Heart left ventricle (tissue), 16 donors: ENCODE results near the gene MCAM. TPM values are rescaled to one million over a fixed set of nuclear protein-coding genes. Genes with fewer than 3 reads are reported as not detected.

Experiments used
- ATAC-seq, 4 donors: fragments of 200-7000 bp; cut with Tn5 transposase; one replicate each; pipeline ENCODE4 v1.9.1; 2020 to 2022; ENCODE audit warnings: moderate library complexity in 4 of 4, mild to moderate bottlenecking in 3 of 4, moderate number of reproducible peaks in 1 of 4
- DNase-seq, 5 donors: peaks; one replicate each; pipeline ENCODE4 v3.0.0-alpha.2; 2020
- H3K27ac ChIP-seq, 12 donors: fragments of 200-600 bp; sonication (generic) in 4 of 12; one replicate each; pipeline versions ENCODE4 v1.5.0 to v1.8.0; 2016 to 2022; ENCODE audit warnings: mild to moderate bottlenecking in 2 of 12
- H3K27me3 ChIP-seq, 9 donors: fragments of 200-600 bp; sonication (generic) in 2 of 9; one replicate each; pipeline versions ENCODE4 v1.5.1 to v1.8.0; 2016 to 2022; ENCODE audit warnings: mild to moderate bottlenecking in 3 of 9
- H3K36me3 ChIP-seq, 9 donors: fragments of 200-600 bp; sonication (generic) in 2 of 9; one replicate each; pipeline versions ENCODE4 v1.5.0 to v1.8.0; 2018 to 2022; ENCODE audit warnings: mild to moderate bottlenecking in 2 of 9
- H3K4me1 ChIP-seq, 12 donors: fragments of 200-600 bp; sonication (generic) in 4 of 12; one replicate each; pipeline versions ENCODE4 v1.5.0 to v1.8.0; 2016 to 2022; ENCODE audit warnings: mild to moderate bottlenecking in 3 of 12
- H3K4me3 ChIP-seq, 12 donors: fragments of 200-600 bp; sonication (generic) in 4 of 12; one replicate each; pipeline versions ENCODE4 v1.5.0 to v1.8.0; 2017 to 2022; ENCODE audit warnings: mild to moderate bottlenecking in 9 of 12, moderate library complexity in 4 of 12
- H3K9me3 ChIP-seq, 12 donors: fragments of 200-600 bp; sonication (generic) in 4 of 12; one replicate each; pipeline versions ENCODE4 v1.5.0 to v1.8.0; 2016 to 2022; ENCODE audit warnings: mild to moderate bottlenecking in 1 of 12
- POLR2A ChIP-seq, 2 donors: fragments of 450-650 bp; IDR thresholded peaks; one replicate each; pipeline ENCODE4 v1.6.1; 2017; ENCODE audit warnings: antibody characterized with exemption in 2 of 2, mild to moderate bottlenecking in 2 of 2, moderate library complexity in 2 of 2
- WGBS, 4 donors: extraction: QIAGEN DNeasy Blood & Tissue Kit in 2 of 4; methylation state at CpG; one replicate each; pipeline versions ENCODE4 v1.1.5 to v1.1.7; 2013 to 2018; 5-methylcytosine and 5-hydroxymethylcytosine counted together
- intact Hi-C, 10 donors: fragments of 100-400 bp; cut with DNase I; formaldehyde crosslinking; loops; one replicate each; pipeline versions ENCODE4 v1.11.1 to v1.14.2; 2022
- polyA plus RNA-seq, 2 donors: library from polyadenylated mRNA; stranded (reverse); fragments of 200-250 nt; gene quantifications; one replicate each; pipeline ENCODE4 v1.2.3, GENCODE V29; 2013
- total RNA-seq, 9 donors: library from RNA; depleted of rRNA in 2 of 9; stranded (reverse); fragments of >200 nt in 2 of 9; fragmentation: NEBNext Ultra II Directional in 3 of 9; extraction: Animal tissue kit (Norgen Biotek cat#: 25700) in 3 of 9; gene quantifications; one replicate each; pipeline versions ENCODE4 v1.1.0 to v1.2.4, GENCODE V29; 2016 to 2023
- TF ChIP-seq, protein P1 (sequence below), 12 donors: fragments of 200-600 bp; sonication (generic) in 4 of 12; IDR thresholded peaks; one replicate each; pipeline versions ENCODE4 v1.5.0 to v1.8.0; 2018 to 2022; ENCODE audit warnings: antibody characterized with exemption in 12 of 12, mild to moderate bottlenecking in 5 of 12
- donor health status: ischemic (EF 13 %, LVEDD 7.1; RV severe dilation, severe dysfunction).
- donor health status: healthy with polysubstance abuse.
- donor health status: DM: no; HTN: yes; CAD: no.
- donor health status: DM: no; HTN: no; CAD: no.
- donor health status: ischemic (EF 25% LVEDD 6.9; RV normal size, moderate dysfunction).
- donor health status: ischemic (EF 25% LVEDD 5.7; RV mildly dilated, moderate dysfunction).
- donor health status: healthy.
- donor health status: DM: yes; HTN: yes; CAD: no.
- donor health status: ischemic (EF 35%, LVEDD 5.7; RV mildly dilated, moderate dysfunction).
- donor health status: nonischemic (EF 11% LVEDD 7.7; RV severe dilation, severe dysfunction).
- donor health status: DM: yes; HTN: yes; CAD: no.
- donor health status: PGD.
- donor health status: ischemic (EF 29% LVEDD 5.4; RV normal size, mild dysfunction).
- donor health status: nonischemic (EF 23%, LVEDD 6.1; RV moderate dilation, normal function).

MCAM gene
- total and polyA plus RNA-seq, 11 donors: 31.9 to 380 (median 108) TPM

DNA sequence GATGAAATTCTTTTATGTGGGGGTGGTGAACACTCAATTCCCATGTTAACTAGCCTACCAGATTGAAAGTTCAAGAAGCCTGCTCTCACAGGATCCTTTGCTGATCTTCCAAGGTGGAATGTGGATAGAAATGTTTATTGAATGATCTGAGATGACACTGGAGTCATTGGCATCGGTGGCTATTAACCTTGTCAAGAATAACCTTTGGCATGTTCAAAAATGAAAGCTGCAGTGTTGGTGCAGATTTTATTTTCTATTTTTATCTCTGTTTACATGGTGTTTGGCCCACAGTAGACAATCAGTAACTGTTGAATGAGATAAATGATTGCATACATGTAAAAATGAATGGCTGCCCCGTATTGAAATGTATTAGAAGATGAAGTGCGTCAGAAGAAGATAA, 19.0 kb downstream of the MCAM start:
- no peak for TF ChIP-seq POLR2A (IDR thresholded peaks at IDR 0.05)
- TF ChIP-seq, protein P1, sequence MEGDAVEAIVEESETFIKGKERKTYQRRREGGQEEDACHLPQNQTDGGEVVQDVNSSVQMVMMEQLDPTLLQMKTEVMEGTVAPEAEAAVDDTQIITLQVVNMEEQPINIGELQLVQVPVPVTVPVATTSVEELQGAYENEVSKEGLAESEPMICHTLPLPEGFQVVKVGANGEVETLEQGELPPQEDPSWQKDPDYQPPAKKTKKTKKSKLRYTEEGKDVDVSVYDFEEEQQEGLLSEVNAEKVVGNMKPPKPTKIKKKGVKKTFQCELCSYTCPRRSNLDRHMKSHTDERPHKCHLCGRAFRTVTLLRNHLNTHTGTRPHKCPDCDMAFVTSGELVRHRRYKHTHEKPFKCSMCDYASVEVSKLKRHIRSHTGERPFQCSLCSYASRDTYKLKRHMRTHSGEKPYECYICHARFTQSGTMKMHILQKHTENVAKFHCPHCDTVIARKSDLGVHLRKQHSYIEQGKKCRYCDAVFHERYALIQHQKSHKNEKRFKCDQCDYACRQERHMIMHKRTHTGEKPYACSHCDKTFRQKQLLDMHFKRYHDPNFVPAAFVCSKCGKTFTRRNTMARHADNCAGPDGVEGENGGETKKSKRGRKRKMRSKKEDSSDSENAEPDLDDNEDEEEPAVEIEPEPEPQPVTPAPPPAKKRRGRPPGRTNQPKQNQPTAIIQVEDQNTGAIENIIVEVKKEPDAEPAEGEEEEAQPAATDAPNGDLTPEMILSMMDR (IDR thresholded peaks at IDR 0.05): no peak
- ATAC-seq (no peak), DNase-seq (no peak)
- H3K27ac ChIP-seq: peak overlapping the region in 11 of 12 donors; percentile 7 to 82 (median 56)
- H3K36me3 ChIP-seq: peaks cover 0 to 83% (median 64%) of the 10 kb centered on the region in 9 donors
- no peak overlapping the region for H3K4me3 ChIP-seq
- no peaks in the 10 kb centered on the region for H3K27me3 ChIP-seq
- 52 to 64% (median 61%) methylated on average over 3 of the region's 3 CpGs for WGBS, 4 donors
- intact Hi-C loops: no loop called here
- H3K4me1 ChIP-seq: peaks cover 0 to 38% (median 10%) of the 10 kb centered on the region in 12 donors
- H3K9me3 ChIP-seq: no peaks in the 10 kb centered on the region

DNA sequence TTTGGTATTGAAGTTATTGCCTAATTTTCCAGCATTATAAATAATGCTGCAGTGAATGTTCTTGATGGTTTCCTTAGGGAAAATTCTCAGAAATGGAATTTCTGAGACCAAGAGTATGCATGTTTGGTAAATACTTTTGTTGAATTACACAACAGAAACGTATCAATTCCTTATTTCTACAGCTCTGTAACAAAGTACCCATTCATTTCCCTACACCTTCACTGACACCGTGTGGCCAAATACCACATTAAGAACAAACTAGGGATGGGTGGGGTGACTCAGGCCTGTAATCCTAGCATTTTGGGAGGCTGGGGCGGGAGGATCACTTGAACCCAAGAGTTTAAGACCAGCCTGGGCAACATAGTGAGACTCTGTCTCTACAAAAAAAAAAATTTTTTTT, 21.8 kb downstream of the MCAM start:
- intact Hi-C loops: no loop called here
- no peak overlapping the region for H3K4me3 ChIP-seq
- no peaks in the 10 kb centered on the region for H3K27me3 ChIP-seq
- 61 to 71% (median 67%) methylated on average over 3 of the region's 3 CpGs for WGBS, 4 donors
- ATAC-seq: no peak
- TF ChIP-seq, protein P1 (IDR thresholded peaks at IDR 0.05): no peak
- no peak for TF ChIP-seq POLR2A (IDR thresholded peaks at IDR 0.05)
- H3K36me3 ChIP-seq: peaks cover 0 to 69% (median 41%) of the 10 kb centered on the region in 9 donors
- peaks cover 0 to 30% (median 6%) of the 10 kb centered on the region in 12 donors for H3K4me1 ChIP-seq
- DNase-seq: no peak
- peaks cover 0 to 11% (median 6%) of the 10 kb centered on the region in 12 donors for H3K9me3 ChIP-seq
- no peak overlapping the region for H3K27ac ChIP-seq

DNA sequence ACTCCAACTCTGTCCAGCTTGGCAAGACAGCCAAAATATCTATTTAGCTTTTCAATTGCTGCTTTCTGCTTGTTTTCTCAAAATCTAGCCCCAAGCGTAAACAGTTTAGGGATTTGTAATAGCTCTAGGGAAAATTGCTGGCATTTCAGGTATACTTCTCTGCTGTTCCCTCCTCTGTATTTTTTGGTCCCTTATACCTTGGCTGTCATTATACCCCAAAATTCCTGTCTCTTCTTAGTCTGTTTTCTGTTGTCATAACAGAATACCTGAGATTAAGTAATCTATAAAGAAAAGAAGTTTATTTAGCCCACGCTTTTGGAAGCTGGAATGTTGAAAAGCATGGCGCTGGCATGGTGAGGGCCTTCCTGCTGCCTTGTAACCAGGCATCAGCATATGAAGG, 23.5 kb downstream of the MCAM start:
- intact Hi-C loops: no loop called here
- H3K4me3 ChIP-seq: no peak overlapping the region
- no peak overlapping the region for H3K27ac ChIP-seq
- peaks cover 0 to 68% (median 35%) of the 10 kb centered on the region in 9 donors for H3K36me3 ChIP-seq
- ATAC-seq: no peak
- H3K4me1 ChIP-seq: peaks cover 0 to 13% (median 5%) of the 10 kb centered on the region in 12 donors
- 96 to 99% (median 97%) methylated on average over 3 of the region's 3 CpGs for WGBS, 4 donors
- no peaks in the 10 kb centered on the region for H3K27me3 ChIP-seq
- TF ChIP-seq, protein P1 (IDR thresholded peaks at IDR 0.05): no peak
- TF ChIP-seq POLR2A (IDR thresholded peaks at IDR 0.05): no peak
- no peak for DNase-seq
- peaks cover 0 to 11% (median 6%) of the 10 kb centered on the region in 12 donors for H3K9me3 ChIP-seq

DNA sequence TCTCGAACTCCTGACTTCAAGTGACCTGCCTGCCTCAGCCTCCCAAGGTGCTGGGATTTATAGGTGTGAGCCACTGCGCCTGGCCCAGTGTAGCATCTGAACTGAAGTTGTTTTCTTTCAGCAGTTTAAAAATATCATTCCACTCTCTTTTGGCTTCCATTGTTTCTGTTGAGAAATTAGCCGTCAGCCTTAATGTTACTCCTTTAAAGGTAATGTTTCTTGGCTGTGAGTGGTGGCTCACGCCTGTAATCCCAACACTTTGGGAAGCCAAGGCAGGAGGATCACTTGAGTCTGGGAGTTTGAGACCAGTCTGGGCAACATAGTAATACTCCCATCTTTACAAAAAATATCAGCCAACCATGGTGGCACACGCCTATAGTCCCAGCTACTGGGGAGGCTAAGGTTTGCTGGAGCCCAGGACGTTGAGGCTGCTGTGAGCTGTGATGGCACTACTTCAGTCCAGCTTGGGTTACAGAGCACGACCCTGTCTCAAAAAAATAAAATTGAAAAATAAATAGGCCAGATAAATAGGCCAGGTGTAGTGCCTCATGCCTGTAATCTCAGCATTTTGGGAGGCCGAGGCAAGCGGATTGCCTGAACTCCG, 25.9 kb downstream of the MCAM start:
- TF ChIP-seq, protein P1 (IDR thresholded peaks at IDR 0.05): no peak
- no peak for TF ChIP-seq POLR2A (IDR thresholded peaks at IDR 0.05)
- Histone ChIP-seq H3K36me3 (peaks cover 0 to 68% (median 40%) of the 10 kb centered on the region in 9 donors), H3K27ac (no peak overlapping the region), H3K27me3 (no peaks in the 10 kb centered on the region), H3K9me3 (peaks cover 0 to 11% (median 6%) of the 10 kb centered on the region in 12 donors), H3K4me1 (no peaks in the 10 kb centered on the region), H3K4me3 (no peak overlapping the region)
- ATAC-seq (no peak), DNase-seq (no peak)
- WGBS, 4 donors: 98 to 99% (median 98%) methylated on average over 10 of the region's 10 CpGs
- intact Hi-C loops: no loop called here
